ENCODE results near the gene KRT23. TPM values are rescaled to one million over a fixed set of nuclear protein-coding genes. Genes with fewer than 3 reads are reported as not detected.
A peak's percentile ranks its signal among the peaks of the same experiment; 100 is the strongest.

Gene KRT23
- not detected for total RNA-seq
- not detected for polyA plus RNA-seq (2013, experiment 1 of 2)
- polyA plus RNA-seq (2013, experiment 2 of 2) = not detected
- long read RNA-seq, experiment 1 = 0 reads
- long read RNA-seq, experiment 2 = 0 reads
- long read RNA-seq, experiment 3 = 0 reads
- long read RNA-seq, experiment 4 = 0 reads

GRCh38 chr17:40937384-40937819 is at the start of gene KRT23:
Gene KRT23, minus strand, starts transcription at chr17:40937646. Its CDS starts 1,043 bp downstream, at chr17:40936603.
- H3K27ac ChIP-seq (ENCODE audit: low read depth, low read length) = no peak within 1 kb of the TSS
- no peak for TF ChIP-seq CTCF (conservative IDR thresholded peaks at IDR 0.05)
- no peak within 1 kb of the TSS for H3K4me3 ChIP-seq (ENCODE audit: low read length)
- H3K9me3 Mint-ChIP-seq = no peaks in the 10 kb centered on the region
- H3K4me1 ChIP-seq (ENCODE audit: control insufficient read depth, insufficient read depth, low read length) = no peaks in the 10 kb centered on the region
- H3K9me3 ChIP-seq (ENCODE audit: control insufficient read depth, low read length) = no peaks in the 10 kb centered on the region
- no peaks in the 10 kb centered on the region for H3K36me3 ChIP-seq (ENCODE audit: control insufficient read depth, insufficient read depth, low read length)
- no peak within 1 kb of the TSS for H3K9ac ChIP-seq (ENCODE audit: extremely low read depth, low read length, poor library complexity, severe bottlenecking)
- peaks cover 13% of the 10 kb centered on the region for H3K4me1 Mint-ChIP-seq
- DNase-seq = peak; percentile 78
- peaks cover 68% of the 10 kb centered on the region for H3K27me3 ChIP-seq (ENCODE audit: control insufficient read depth, insufficient read depth, low read length, poor library complexity, severe bottlenecking)
- H3K27me3 Mint-ChIP-seq (ENCODE audit: insufficient read depth) = peaks cover 51% of the 10 kb centered on the region
- H3K4me3 Mint-ChIP-seq = no peak within 1 kb of the TSS
- peak within 1 kb of the TSS; percentile 72 for H3K27ac Mint-ChIP-seq
- WGBS, 2 experiments (ENCODE audit: insufficient coverage in 1 of 2, insufficient read length in 1 of 2) = 36 to 67% methylated on average over 3 to 9 of the region's 9 CpGs
- no peaks in the 10 kb centered on the region for H3K36me3 Mint-ChIP-seq (ENCODE audit: low read depth)

- Mint-ChIP-seq H3K9me3 (no peaks in the 10 kb centered on the region), H3K4me3 (no peak overlapping the region), H3K4me1 (no peaks in the 10 kb centered on the region), H3K27me3 (ENCODE audit: insufficient read depth) (peaks cover 7% of the 10 kb centered on the region), H3K27ac (no peak overlapping the region), H3K36me3 (ENCODE audit: low read depth) (no peaks in the 10 kb centered on the region)
- no peaks in the 10 kb centered on the region for H3K4me1 ChIP-seq (ENCODE audit: control insufficient read depth, insufficient read depth, low read length)
- DNase-seq = no peak
- H3K9ac ChIP-seq (ENCODE audit: extremely low read depth, low read length, poor library complexity, severe bottlenecking) = no peak overlapping the region
- no peak overlapping the region for H3K4me3 ChIP-seq (ENCODE audit: low read length)
- H3K27ac ChIP-seq (ENCODE audit: low read depth, low read length) = no peak overlapping the region
- TF ChIP-seq CTCF (conservative IDR thresholded peaks at IDR 0.05) = no peak
- H3K36me3 ChIP-seq (ENCODE audit: control insufficient read depth, insufficient read depth, low read length) = no peaks in the 10 kb centered on the region
- H3K9me3 ChIP-seq (ENCODE audit: control insufficient read depth, low read length) = peaks cover 5% of the 10 kb centered on the region
- WGBS, 2 experiments (ENCODE audit: insufficient coverage in 1 of 2, insufficient read length in 1 of 2) = 87 to 90% methylated on average over 6 to 8 of the region's 8 CpGs
- no peaks in the 10 kb centered on the region for H3K27me3 ChIP-seq (ENCODE audit: control insufficient read depth, insufficient read depth, low read length, poor library complexity, severe bottlenecking)
Observed at GRCh38 chr17:40986920-40987319, 49.5 kb upstream of the KRT23 start.

- no peak within 1 kb of the TSS for H3K4me3 Mint-ChIP-seq
- Histone ChIP-seq H3K27ac (ENCODE audit: low read depth, low read length) (no peak within 1 kb of the TSS), H3K4me3 (ENCODE audit: low read length) (no peak within 1 kb of the TSS), H3K27me3 (ENCODE audit: control insufficient read depth, insufficient read depth, low read length, poor library complexity, severe bottlenecking) (no peaks in the 10 kb centered on the region), H3K9ac (ENCODE audit: extremely low read depth, low read length, poor library complexity, severe bottlenecking) (no peak within 1 kb of the TSS), H3K9me3 (ENCODE audit: control insufficient read depth, low read length) (no peaks in the 10 kb centered on the region), H3K4me1 (ENCODE audit: control insufficient read depth, insufficient read depth, low read length) (peaks cover 8% of the 10 kb centered on the region), H3K36me3 (ENCODE audit: control insufficient read depth, insufficient read depth, low read length) (no peaks in the 10 kb centered on the region)
- 85 to 88% methylated on average over 2 to 3 of the region's 3 CpGs for WGBS, 2 experiments (ENCODE audit: insufficient coverage in 1 of 2, insufficient read length in 1 of 2)
- DNase-seq = no peak
- H3K27me3 Mint-ChIP-seq (ENCODE audit: insufficient read depth) = peaks cover 7% of the 10 kb centered on the region
- peaks cover 10% of the 10 kb centered on the region for H3K4me1 Mint-ChIP-seq
- no peaks in the 10 kb centered on the region for H3K9me3 Mint-ChIP-seq
- no peaks in the 10 kb centered on the region for H3K36me3 Mint-ChIP-seq (ENCODE audit: low read depth)
- TF ChIP-seq CTCF (conservative IDR thresholded peaks at IDR 0.05) = no peak
- no peak within 1 kb of the TSS for H3K27ac Mint-ChIP-seq
Observed at GRCh38 chr17:40984226-40984625, 46.8 kb upstream of the KRT23 start, which contains the start of gene KRT40. Gene KRT40, minus strand, starts transcription at chr17:40984326. Its CDS starts 53 bp downstream, at chr17:40984273.

All from endodermal cell (in vitro differentiated cells).